ENCODE results near the gene TSPAN33.
A peak's percentile ranks its signal among the peaks of the same experiment; 100 is the strongest.
"Not testable (repeated sequence)": the region's sequence is repeated elsewhere in the genome, so short reads cannot be mapped to it uniquely, and the experiment has no call there.

Gene TSPAN33
- total RNA-seq, result 1.5 reads per million

- DNase-seq, result peak; percentile 61
These were observed at the start of gene TSPAN33 for GRCh38 chr7:129144095-129144833. TSS of gene TSPAN33 (plus strand) at chr7:129144707. CDS start at chr7:129144981, 274 bp downstream.

GRCh38 chr7:129095258-129095657, 49.2 kb upstream of the TSPAN33 start:
- DNase-seq, result peak; percentile 4

- no peak for DNase-seq
These were observed 46.0 kb upstream of the TSPAN33 start for GRCh38 chr7:129098409-129099084.

GRCh38 chr7:129100827-129101166, 43.7 kb upstream of the TSPAN33 start:
- DNase-seq, result no peak

- DNase-seq, result no peak
These were observed 42.8 kb upstream of the TSPAN33 start for GRCh38 chr7:129101746-129102145.

GRCh38 chr7:129103561-129104324, 40.8 kb upstream of the TSPAN33 start:
- DNase-seq, result no peak

GRCh38 chr7:129108581-129108980, 35.9 kb upstream of the TSPAN33 start:
- DNase-seq, result no peak

GRCh38 chr7:129110258-129110981, 34.1 kb upstream of the TSPAN33 start:
- DNase-seq, result no peak

GRCh38 chr7:129110982-129111376, 33.5 kb upstream of the TSPAN33 start:
- DNase-seq, result no peak

- no peak for DNase-seq
These were observed 28.8 kb upstream of the TSPAN33 start for GRCh38 chr7:129115676-129116075.

- DNase-seq, result no peak
These were observed 26.3 kb upstream of the TSPAN33 start for GRCh38 chr7:129118182-129118581.

- no peak for DNase-seq
These were observed 25.5 kb upstream of the TSPAN33 start for GRCh38 chr7:129118976-129119375.

GRCh38 chr7:129121501-129122077, 22.9 kb upstream of the TSPAN33 start:
- not testable (repeated sequence) for DNase-seq

- no peak for DNase-seq
These were observed 22.3 kb upstream of the TSPAN33 start for GRCh38 chr7:129122078-129122750.

- no peak for DNase-seq
These were observed 21.6 kb upstream of the TSPAN33 start for GRCh38 chr7:129122751-129123509.

GRCh38 chr7:129123510-129123857, 21.0 kb upstream of the TSPAN33 start:
- no peak for DNase-seq

- no peak for DNase-seq
These were observed 18.2 kb upstream of the TSPAN33 start for GRCh38 chr7:129126314-129126713.

GRCh38 chr7:129127154-129127553, 17.4 kb upstream of the TSPAN33 start:
- DNase-seq, result no peak

GRCh38 chr7:129127601-129128000, 16.9 kb upstream of the TSPAN33 start:
- DNase-seq, result no peak

- DNase-seq, result no peak
These were observed 10.0 kb upstream of the TSPAN33 start for GRCh38 chr7:129134356-129134987.
